Globus pallidus (tissue), 1 donor: ENCODE measurements around the gene LAMC1.
"Not testable (repeated sequence)": the region's sequence is repeated elsewhere in the genome, so short reads cannot be mapped to it uniquely, and the experiment has no call there.

Source experiments
- DNase-seq: peaks from one replicate; pipeline ENCODE4 v3.0.0-alpha.2; 2015; ENCODE audit warnings: low spot score

LAMC1 gene

DNA sequence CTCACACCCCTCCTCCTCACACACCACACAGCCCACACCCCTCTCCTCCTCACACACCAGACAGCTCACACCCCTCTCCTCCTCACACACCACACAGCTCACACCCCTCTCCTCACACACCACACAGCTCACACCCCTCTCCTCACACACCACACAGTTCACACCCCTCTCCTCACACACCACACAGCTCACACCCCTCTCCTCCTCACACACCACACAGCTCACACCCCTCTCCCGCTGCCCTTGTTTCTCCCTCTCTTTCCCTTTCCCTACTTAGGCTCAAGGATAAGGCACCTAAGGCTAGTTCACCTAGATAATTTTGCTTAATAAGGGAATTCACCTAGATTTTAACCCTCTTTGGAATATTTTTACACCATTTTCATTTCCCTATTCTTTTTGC, 126.8 kb downstream of the LAMC1 start:
- DNase-seq, result not testable (repeated sequence)

DNA sequence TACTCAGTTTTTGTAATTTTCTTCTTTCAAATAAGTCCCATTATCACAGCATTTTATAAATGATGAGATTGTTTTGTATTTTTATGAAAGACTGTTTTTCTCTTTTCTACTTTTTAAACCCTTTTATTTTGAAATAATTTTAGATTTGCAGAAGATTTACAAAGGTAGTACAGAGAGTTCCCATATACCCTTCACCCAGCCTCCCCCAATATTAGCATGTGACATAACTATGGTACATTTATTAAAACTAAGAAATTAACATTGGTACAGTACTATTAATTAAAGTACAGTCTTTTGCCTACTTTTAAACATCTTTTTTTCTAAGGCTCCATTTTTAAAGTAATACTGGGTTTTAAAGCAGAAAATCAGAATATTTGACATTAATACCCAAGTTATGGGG, 127.2 kb downstream of the LAMC1 start:
- no peak for DNase-seq

DNA sequence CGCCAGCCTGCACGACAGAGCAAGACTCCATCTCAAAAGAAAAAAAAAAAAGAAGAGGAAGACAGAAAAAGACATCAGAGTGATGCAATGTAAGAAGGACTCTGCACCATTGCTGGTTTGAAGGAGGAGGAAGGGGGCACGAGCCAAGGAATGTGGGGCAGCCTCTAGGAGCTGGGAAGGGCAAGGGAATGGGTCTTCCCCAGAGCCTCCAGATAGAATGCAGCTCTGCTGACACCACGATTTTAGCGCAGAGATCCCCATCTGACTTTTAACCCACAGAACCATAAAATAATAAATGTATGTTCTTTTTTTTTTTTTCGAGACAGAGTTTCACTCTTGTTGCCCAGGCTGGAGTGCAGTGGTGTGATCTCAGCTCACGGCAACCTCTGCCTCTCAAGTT, 129.0 kb downstream of the LAMC1 start:
- DNase-seq, result no peak

DNA sequence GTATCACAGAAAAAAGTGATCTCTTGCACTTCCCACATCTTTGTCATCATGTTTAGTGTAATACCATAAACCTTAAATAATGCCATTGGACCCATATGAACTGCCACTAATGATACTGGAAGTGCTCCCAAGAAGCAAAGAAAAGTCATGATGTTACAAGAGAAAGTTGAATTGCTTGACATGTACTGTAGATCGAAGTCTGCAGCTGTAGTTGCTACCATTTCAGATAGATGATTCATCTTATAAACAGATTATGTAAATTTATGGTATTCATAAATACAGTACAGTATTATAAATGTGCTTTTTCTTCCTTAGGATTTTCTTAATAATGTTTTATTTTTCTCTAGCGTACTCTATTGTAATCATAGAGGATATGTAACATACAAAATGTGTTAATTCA, 132.7 kb downstream of the LAMC1 start:
- no peak for DNase-seq

DNA sequence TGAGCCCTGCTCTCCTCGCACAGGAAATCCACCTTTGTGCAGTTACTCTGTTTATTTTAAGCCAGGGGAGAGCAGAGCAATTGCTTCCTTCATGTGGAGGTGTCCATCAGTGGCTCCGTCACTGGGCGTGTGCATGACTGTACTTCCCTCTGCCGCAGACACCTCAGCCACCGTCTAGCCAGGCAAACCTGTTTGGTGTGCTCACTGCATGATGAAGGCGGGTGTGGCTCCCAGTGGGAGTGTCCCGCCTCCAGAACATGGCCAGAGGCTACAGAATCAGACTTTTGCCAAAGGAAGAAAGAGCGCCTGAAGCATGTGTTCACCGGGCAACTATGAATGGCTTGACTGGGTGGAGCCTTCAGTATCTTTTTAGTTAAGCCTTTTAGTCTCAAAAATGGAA, 136.7 kb downstream of the LAMC1 start:
- DNase-seq, result no peak

DNA sequence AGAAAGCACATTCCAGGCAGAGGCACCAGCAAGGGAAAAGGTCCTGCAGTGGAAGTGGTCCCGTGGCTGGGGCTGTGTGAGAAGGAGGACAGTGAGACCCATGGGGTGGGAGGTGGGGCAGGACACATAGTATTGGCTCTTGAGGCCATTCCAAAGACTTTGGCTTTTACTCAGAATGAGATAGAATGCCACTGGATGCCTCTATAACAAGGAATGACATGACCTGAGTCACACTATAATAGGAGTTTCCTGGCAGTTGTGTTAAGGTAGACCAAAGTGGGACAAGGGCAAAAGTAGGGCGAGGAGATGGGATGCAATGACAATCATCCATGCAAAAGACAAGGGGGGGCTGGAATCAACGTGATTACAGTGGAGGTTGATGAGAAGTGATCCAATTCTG, 138.2 kb downstream of the LAMC1 start:
- no peak for DNase-seq

DNA sequence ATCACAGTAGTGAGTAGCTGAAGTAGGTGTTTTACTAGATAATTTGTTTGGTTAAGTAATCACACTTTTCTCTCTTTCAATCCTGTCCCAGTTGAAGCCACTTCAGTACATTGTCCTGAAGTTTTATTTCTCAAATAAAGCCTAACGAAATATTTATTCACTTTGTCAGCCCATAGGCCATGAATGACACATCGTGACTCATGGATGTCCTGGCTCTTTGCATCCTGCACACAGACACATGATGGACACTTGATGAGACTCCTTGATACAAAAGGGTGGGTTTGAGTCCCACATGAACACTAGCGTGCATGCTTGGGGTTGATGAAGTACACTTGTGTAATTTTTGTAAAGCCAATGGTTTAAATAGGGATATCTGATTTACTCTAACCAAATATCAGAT, 140.1 kb downstream of the LAMC1 start:
- DNase-seq, result no peak

DNA sequence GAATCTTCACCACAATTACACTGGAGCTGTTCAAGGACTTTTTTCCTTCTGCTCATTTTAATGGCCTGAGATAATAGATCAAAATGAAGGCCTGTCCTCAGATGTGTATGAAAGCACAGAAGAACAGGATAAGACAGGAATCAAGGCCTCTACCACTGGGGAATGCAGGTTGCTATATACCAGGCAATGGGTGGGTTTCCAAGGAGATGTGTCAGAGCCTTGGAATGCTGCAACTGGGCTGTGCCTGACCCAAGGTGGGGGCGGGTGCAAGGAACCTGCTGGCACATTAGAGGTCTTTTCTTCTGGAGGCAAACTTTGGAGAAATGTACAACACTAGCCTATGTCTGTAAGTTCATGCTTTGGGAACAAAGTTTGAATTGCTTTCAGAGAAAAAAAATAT, 141.1 kb downstream of the LAMC1 start:
- no peak for DNase-seq

DNA sequence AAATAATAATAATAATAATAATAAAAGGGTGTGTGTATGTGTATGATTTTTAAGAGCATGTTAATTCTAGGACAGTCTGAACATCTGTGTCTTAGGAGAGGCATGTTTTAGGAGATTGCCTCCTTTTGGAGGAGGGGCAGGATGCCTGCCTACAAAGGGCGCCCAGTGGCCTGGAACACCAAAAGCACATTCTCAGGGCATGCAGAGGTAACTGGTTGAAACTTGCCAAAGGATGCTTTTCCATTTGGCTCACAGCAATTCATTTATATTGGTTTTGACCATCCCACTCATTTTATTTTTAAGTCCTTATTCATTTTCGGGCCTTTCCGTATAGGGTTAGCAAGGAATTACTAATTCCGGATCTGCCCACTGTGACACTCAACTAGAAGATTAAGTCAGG, 141.7 kb downstream of the LAMC1 start:
- no peak for DNase-seq

DNA sequence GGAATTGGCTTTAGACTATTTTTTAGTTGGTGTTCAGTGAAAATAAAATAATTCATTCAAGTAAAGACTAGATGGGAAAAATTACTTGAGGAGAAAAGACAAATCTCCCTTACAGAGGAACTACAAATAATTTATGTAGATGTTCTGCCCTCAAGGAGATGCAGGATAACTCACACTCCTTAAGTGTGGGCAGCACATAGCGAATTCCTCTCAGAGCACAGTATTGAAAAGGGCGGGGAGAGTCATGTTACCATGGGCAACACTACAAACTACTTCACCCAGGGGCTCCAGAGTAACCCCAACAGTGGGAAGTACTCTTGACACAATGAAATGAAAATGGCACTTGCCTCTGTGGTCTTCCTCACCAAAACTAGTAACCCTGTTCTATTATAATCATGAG, 142.2 kb downstream of the LAMC1 start:
- no peak for DNase-seq

DNA sequence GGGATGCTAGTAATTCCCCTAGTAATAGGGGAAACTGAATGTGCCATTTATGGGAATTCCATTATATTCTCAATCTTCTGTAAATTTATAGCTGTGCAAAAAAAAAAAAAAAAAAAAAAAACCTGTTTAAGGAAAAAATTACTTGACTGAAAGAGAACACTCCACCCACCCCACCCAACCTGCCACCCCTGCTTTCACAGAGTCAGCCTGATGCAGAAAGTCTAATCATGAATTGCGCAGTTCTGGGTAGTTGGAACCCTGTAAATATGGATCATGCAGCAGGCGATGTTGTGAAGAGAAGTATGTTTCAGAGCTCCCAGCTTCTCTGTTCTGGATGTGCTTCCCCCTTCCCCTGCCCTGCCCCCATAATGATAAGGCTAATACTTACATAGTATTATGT, 143.2 kb downstream of the LAMC1 start:
- DNase-seq, result no peak

DNA sequence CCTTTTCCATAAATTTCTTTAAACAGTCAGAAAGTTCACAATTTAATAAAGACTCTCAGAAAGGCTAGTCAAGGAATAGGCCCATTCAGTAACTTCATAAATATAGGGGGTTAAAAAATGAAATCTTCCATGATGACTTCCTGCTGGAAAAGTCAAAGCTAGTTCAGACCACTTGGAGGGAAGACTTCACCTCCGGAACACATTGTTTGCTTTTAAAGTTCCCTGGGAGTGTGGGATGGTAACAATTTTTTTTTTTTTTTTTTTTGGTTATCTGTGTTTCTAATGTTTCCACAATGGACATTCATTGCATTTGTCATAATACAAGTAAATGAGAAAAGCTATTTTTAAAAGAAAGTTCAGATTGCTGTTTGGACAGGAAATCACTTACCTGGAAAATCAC, 144.5 kb downstream of the LAMC1 start:
- DNase-seq, result no peak

DNA sequence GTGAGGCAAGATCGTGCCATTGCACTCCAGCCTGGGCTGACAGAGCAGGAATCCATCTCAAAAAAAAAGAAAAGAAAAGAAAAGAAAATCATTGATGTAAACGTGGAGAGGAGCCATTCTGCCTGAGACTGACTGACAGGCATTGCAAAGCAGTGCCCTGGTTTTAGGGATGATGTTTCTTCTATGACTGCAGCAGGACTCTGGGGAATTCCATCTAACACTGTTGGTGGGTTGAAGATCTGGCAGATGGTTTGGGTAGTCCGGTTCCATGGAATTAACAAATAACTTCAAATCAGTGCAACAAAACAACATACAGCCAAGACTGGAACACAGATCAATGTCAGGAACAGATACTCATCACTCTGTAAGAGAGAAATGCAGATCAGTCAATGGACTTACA, 145.1 kb downstream of the LAMC1 start:
- DNase-seq, result no peak

DNA sequence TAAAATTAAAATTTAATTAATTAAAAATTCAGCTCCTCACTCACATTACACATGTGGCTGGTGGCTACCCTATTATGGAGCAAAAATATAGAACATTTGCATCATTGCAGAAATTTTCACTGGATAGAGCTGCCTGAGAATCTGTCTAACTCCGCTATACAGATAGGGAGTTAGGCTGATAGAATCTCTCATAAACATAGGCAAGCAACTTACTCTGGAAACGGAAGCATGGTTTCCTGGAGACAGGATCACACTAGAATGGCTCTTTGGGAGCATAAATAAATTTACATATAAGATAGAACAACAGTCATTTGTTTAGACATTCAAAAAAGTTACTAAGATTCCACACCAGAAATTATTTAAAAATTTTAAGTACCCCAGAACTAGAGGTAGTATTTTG, 150.6 kb downstream of the LAMC1 start:
- no peak for DNase-seq

DNA sequence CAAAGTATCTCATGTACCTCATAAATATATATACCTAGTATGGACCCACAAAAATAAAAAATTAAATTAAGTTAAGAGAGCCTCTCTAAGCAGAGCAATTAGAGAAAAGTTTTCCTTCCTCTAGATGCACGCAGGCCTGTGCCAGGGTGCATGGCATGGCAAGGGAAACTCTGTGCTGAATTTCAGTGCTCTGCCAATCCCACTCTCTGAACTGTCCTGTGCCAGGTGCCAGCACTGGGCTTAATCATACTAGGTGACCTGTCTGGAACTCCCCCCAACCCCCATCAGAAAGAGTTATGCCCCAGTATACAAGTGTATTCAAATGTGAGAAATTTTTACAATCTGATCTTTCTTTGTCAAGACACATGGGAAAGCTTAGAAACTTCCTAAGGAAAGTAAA, 152.4 kb downstream of the LAMC1 start:
- DNase-seq, result no peak

DNA sequence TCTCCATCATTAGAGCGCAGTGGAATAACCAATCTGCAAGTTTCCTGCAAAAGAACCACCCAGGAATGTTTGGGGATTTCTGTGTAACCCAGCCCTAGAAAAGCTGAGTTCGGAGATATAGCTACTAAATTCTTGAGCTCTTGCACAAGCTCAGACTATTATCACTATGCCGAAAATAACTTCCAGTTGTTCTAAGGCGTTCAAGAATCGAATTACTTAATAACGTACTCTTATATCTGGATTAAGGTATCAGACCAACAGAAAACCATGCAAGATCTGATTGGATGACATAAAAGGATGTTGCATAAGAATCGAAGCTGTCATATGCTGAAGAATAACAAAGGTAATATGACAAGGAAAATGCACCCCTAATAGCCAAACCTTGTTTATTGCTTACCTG, 155.3 kb downstream of the LAMC1 start:
- no peak for DNase-seq

DNA sequence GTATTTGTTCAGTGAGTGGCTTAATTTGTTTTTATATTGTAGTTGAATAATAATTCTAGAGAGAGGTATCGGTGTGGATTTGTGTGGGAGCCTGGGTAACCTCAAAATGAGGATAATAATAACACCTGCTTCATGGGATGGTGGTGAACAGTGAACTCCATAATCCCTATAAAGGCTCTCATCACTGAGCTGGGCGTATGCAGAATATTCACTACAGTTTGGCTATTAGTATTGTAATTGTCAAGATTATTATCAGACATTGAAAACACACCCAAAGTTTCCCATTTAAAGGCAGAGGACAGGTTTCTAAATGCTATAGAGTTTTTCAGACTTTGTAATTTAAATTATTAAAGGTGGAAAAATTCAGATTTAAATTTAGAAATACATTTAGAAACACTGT, 155.8 kb downstream of the LAMC1 start:
- no peak for DNase-seq

DNA sequence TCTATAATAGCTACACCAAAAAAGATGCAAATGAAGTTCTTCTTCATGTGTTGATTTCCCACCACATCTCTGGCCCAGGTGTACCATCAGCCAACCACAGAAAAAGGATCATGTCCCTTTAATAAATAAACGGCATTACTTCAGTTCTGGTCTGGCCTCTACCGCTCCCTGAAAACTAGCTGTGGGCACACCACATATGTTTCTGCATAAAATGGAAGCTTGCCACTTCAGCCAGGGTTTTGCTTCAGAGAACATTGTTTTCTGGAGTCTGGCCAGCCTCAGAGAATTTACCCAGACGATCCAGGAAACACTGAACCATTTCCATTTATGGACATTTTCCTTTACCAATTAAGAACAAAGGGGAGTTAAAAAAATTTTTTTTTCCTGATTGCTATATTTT, 157.0 kb downstream of the LAMC1 start:
- no peak for DNase-seq

DNA sequence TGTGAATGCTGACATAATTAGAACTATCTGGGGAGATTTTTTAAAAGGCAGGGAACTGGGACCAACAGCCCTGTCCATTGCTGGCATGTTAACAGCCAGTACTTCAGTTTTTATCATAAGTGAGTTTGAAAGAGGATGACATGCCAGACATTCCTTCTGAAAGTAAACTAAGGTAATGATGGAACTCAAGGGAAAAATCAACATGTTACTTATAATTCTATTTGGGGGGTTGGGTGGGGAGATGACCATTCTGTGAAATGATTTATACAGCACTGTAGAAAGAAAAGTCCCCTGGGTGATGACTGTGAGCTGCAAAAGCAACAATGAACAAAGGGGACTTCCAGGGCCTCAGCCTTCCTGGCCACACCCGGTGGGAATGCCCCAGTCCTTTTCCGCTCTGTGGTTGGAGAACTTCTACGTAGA, 157.4 kb downstream of the LAMC1 start:
- peak; percentile 1 for DNase-seq

DNA sequence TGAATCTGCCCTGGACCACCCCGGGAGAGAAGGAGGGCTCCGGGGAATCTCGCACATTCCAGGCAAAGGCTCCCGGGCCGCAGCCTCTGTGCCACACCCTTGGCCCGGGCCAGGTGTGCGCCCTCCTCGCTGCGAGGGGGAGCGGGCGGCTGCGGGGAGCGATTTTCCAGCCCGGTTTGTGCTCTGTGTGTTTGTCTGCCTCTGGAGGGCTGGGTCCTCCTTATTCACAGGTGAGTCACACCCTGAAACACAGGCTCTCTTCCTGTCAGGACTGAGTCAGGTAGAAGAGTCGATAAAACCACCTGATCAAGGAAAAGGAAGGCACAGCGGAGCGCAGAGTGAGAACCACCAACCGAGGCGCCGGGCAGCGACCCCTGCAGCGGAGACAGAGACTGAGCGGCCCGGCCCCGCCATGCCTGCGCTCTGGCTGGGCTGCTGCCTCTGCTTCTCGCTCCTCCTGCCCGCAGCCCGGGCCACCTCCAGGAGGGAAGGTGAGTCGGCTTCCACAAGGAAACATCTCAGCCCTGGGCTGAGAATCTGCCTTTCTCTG, 162.8 kb downstream of the LAMC1 start, which contains the start of gene LAMC2:
Gene LAMC2, plus strand, starts transcription at position 324 of the 550 bp plus-strand sequence. Its CDS starts 89 bp downstream, at position 413.
- DNase-seq, result no peak

DNA sequence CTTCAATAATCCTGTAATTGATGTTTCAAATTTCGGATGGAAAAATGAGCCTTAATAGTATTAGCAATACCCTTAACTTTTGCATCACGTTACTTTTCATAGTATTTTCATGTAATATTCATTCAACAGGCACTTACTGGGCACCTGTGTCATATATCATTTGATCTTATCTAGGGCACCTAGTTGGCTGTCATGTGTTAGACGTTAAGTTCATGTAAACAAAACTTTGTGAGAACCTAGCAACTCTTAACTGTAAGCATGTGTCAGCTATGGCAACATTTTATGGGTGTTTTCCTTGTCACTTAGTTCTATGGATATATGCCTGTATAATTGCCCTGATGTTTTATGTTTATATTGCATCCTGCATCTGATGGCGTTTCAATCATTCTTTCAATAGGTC, 163.6 kb downstream of the LAMC1 start:
- no peak for DNase-seq

DNA sequence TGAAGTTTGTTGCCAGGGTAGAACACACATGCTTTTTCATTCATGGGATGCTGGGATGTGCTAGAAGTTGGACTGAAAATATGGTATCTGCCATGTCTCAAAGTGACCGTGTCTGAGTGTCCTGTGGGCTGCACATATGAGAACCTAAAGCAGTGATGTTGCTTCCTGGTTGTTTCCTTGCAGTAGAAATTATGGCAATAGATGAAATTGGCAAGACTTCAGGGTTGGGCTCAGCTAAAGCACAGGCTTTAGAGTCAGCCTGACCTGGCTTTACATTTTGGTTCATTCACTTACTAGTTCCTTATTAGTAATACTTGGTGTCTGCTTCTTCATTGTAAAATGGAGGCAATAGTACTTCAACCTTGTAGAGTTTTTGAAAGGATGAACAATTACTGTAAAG, 165.0 kb downstream of the LAMC1 start:
- DNase-seq, result no peak

DNA sequence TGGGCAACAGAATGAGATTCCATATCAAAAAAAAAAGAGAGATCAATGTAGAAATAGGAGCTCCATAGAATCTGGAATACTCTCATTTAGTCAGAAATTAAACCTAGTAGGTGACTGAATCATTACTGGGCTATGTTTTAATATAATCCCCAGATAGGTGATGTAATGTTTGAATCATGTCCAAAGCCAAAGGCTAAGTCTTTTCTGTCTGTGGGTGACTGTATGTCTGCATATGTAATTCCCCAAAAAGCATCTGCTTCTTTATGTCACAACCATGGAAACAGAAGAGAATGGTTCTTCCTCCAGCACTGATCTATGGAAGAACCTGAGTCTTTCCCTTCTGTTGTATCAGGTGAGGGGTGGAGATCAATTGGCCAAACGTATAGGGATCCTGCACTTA, 168.6 kb downstream of the LAMC1 start:
- no peak for DNase-seq

DNA sequence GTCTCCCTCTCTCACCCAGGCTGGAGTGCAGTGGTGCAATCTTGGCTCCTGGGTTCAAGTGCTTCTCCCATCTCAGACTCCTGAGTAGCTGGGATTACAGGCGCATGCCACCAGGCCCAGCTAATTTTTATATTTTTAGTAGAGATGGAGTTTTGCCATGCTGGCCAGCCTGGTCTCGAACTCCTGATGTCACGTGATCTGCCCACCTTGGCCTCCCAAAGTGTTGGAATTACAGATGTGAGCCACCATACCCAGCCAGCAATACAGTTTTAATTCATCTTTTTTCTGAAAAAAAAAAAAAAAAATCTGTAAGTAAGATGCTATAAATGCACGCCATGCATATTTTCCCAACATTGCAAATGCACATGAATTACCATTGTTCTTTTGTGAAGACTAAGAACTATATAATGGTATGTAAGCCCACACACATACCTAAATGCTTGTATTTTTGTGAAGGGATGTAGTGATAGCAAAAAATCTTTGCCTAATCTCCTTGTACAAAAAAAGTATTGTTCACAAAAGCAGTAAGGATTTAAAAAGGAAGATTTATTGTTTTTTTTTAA, 170.8 kb downstream of the LAMC1 start:
- no peak for DNase-seq
